PC-9 (cell line): ENCODE data around the gene PORCN.

Experiments
- CTCF ChIP-seq: fragments of 200-600 bp; sonication (generic); conservative IDR thresholded peaks from 2 replicates; pipeline ENCODE4 v1.6.1; 2017; ENCODE audit warnings: mixed run types, antibody characterized with exemption, mild to moderate bottlenecking, moderate library complexity
- EZH2 ChIP-seq: fragments of 200-600 bp; sonication (generic); IDR thresholded peaks from 2 replicates; pipeline ENCODE4 v1.8.0; 2017; ENCODE audit warnings: antibody characterized with exemption, low read depth

GRCh38 chrX:48474581-48474980 is 34.2 kb upstream of the PORCN start:
- no peak for TF ChIP-seq CTCF
- no peak for TF ChIP-seq EZH2
